Activated B cell treated with CpG ODN at 0.5 μM for 24 hours (primary cell): ENCODE data around the gene YY1. TPM values are rescaled to one million over a fixed set of nuclear protein-coding genes. Genes with fewer than 3 reads are reported as not detected.
"Not testable (repeated sequence)": the region's sequence is repeated elsewhere in the genome, so short reads cannot be mapped to it uniquely, and the experiment has no call there.

ENCODE experiments used
- ATAC-seq: fragments of 200-7000 bp; cut with Tn5 transposase; one replicate; pipeline ENCODE4 v1.10.0; 2021; ENCODE audit warnings: low read depth, mild to moderate bottlenecking, moderate library complexity
- CTCF ChIA-PET: fragments of 350-600 bp; sonication (Branson Sonifier 250); formaldehyde crosslinking; loops from one replicate; lab custom pipeline; 2021; ENCODE audit warnings: antibody characterized with exemption; lab: Charles Lee
- POLR2A ChIA-PET: fragments of 350-600 bp; sonication (Branson Sonifier 250); formaldehyde crosslinking; loops from one replicate; lab custom pipeline; 2021; ENCODE audit warnings: antibody characterized with exemption; lab: Charles Lee
- DNase-seq: peaks from one replicate; pipeline ENCODE4 v3.0.0; 2022
- H3K27ac Mint-ChIP-seq: one replicate; pipeline ENCODE4 v1.8.0; 2020; ENCODE audit warnings: mixed read lengths
- H3K27me3 Mint-ChIP-seq: one replicate; pipeline ENCODE4 v1.8.0; 2021; ENCODE audit warnings: mixed read lengths
- H3K36me3 Mint-ChIP-seq: one replicate; pipeline ENCODE4 v1.8.0; 2021; ENCODE audit warnings: low read depth, mixed read lengths
- H3K4me1 Mint-ChIP-seq: one replicate; pipeline ENCODE4 v1.8.0; 2021; ENCODE audit warnings: mixed read lengths
- H3K4me3 Mint-ChIP-seq: one replicate; pipeline ENCODE4 v1.8.0; 2020; ENCODE audit warnings: mild to moderate bottlenecking, mixed read lengths
- H3K9me3 Mint-ChIP-seq: one replicate; pipeline ENCODE4 v1.8.0; 2020; ENCODE audit warnings: mixed read lengths
- intact Hi-C: fragments of 100-400 bp; cut with micrococcal nuclease; formaldehyde crosslinking; loops from one replicate; pipeline ENCODE4 v1.15.1; 2024
- total RNA-seq: library from RNA; stranded (reverse); gene quantifications from 2 replicates; pipeline ENCODE4 v1.2.3, GENCODE V29; 2022
- TF ChIP-seq, protein P1 (sequence below): fragments of 200-600 bp; IDR thresholded peaks from one replicate; pipeline ENCODE4 v1.8.0; 2022; ENCODE audit warnings: antibody characterized with exemption, mild to moderate bottlenecking

The YY1 gene
- total RNA-seq, 1 donor from 2014 or later, result 72.6 TPM

DNA sequence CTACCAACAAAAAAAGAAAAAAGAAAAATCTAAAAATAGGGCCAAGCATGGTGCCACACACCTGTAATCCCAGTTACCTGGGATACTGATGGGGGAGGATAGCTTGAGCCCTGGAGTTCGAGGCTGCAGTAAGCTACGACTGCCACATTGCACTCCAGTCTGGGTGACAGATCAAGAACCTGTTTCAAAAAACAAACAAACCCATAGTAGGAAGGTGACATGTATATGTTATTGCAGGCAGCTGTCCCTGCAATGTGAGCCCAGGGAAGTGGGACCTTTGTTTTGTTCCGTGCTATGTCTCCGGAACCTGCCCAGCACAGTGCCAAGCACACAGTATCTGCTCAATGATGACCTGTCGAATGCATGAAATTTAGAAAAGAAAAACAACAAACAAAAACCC lies 37.2 kb upstream of the YY1 start:
- ATAC-seq (no peak), DNase-seq (no peak)
- H3K4me1 Mint-ChIP-seq, result no peaks in the 10 kb centered on the region
- no peaks in the 10 kb centered on the region for H3K36me3 Mint-ChIP-seq
- intact Hi-C loops, result no loop called here
- no peaks in the 10 kb centered on the region for H3K9me3 Mint-ChIP-seq
- TF ChIP-seq, protein P1, sequence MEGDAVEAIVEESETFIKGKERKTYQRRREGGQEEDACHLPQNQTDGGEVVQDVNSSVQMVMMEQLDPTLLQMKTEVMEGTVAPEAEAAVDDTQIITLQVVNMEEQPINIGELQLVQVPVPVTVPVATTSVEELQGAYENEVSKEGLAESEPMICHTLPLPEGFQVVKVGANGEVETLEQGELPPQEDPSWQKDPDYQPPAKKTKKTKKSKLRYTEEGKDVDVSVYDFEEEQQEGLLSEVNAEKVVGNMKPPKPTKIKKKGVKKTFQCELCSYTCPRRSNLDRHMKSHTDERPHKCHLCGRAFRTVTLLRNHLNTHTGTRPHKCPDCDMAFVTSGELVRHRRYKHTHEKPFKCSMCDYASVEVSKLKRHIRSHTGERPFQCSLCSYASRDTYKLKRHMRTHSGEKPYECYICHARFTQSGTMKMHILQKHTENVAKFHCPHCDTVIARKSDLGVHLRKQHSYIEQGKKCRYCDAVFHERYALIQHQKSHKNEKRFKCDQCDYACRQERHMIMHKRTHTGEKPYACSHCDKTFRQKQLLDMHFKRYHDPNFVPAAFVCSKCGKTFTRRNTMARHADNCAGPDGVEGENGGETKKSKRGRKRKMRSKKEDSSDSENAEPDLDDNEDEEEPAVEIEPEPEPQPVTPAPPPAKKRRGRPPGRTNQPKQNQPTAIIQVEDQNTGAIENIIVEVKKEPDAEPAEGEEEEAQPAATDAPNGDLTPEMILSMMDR, result no peak
- H3K27me3 Mint-ChIP-seq, result peaks cover 2% of the 10 kb centered on the region
- ChIA-PET POLR2A (interaction anchor here (0.6 kb wide), 1 partner anchor 183 kb away, joined by 3 read pairs; no protein-coding TSS in a partner anchor), CTCF (interaction anchor here (1.1 kb wide), 1 partner anchor 9 kb away, joined by 3 read pairs; no protein-coding TSS in a partner anchor)
- no peak overlapping the region for H3K27ac Mint-ChIP-seq
- no peak overlapping the region for H3K4me3 Mint-ChIP-seq

DNA sequence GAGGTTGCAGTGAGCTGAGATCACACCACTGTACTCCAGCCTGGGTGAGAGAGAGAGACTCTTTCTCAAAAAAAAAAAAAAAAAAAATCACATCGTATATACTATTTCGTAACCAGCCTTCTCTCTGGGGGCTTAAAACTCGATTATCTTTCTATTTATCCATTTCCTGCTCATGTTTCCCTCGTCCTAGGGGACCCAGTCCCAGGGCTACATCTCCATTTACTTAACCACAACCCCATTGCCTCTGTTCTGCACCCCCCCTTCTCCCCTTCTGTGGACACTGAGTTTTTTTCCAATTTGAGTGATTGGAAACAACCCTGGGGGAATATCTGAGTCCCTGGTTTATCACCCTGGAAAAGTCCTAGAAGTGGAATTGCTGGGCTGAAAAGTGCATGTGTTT lies 36.2 kb upstream of the YY1 start:
- Mint-ChIP-seq H3K27me3 (peaks cover 2% of the 10 kb centered on the region), H3K36me3 (no peaks in the 10 kb centered on the region), H3K4me1 (no peaks in the 10 kb centered on the region), H3K9me3 (no peaks in the 10 kb centered on the region), H3K4me3 (no peak overlapping the region), H3K27ac (no peak overlapping the region)
- no peak for ATAC-seq
- TF ChIP-seq, protein P1, result no peak
- POLR2A ChIA-PET, result no interaction called here
- CTCF ChIA-PET, result no interaction called here
- DNase-seq, result no peak
- intact Hi-C loops, result no loop called here

DNA sequence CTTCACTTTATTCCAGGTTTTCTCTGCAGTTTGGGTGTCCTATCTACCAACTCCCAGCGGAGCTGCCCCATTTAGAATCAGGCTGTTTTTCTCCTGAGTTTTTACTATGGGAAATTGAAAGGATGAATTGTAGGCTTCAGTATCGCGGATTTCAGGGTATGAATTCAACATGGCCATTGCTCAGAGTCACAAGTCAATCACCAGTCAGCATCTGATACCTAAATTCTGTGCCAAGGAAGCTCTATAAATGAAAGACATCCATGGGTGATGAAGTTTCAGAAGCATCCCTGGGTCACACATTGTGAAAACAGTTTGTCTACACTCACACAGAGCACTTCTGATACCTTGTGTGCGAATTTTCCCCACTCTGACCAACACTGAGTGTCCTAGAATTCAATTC lies 35.8 kb upstream of the YY1 start:
- DNase-seq, result no peak
- Mint-ChIP-seq H3K36me3 (no peaks in the 10 kb centered on the region), H3K4me3 (no peak overlapping the region), H3K27ac (no peak overlapping the region), H3K27me3 (peaks cover 2% of the 10 kb centered on the region), H3K9me3 (no peaks in the 10 kb centered on the region), H3K4me1 (no peaks in the 10 kb centered on the region)
- ChIA-PET CTCF (no interaction called here), POLR2A (no interaction called here)
- intact Hi-C loops, result no loop called here
- ATAC-seq, result no peak
- TF ChIP-seq, protein P1, result no peak

DNA sequence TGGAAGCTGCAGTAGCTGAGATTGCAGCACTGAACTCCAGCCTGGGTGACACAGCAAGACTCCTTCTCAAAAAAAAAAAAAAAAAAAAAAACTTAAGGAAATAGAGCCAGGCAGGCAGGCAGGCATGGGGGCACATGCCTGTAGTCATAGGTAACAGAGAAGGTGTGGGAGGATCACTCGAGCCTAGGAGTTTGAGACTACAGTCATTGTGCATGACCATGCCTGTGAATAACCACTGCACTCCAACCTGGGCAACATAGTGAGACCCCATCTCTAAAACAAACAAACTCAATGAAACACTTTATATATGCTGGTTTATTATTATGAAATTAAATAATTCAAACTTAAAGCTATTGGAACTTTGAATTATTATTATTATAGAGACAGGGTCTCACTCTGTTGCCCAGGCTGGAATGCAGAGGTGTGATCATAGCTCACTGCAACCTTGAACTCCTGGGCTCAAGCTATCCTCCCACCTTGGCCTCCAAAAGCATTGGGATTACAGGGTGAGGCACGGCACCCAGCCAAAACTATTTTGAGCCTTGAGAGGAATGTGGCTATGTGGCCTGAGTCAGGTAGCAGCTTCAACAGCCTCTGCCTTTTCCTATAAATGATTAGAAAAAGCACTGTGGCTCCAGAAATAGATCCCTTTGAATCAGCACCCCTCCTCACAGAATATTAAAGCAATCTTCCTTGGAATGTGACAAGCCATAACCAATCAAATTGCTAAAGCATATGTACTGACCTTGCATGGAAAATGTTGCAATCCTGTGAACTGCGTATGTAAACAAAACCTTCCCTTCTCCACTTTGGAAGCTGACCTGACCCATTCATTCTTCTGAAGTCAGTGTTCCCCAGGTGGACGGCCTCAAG lies 34.7 kb upstream of the YY1 start:
- no peak for DNase-seq
- no peak for ATAC-seq
- TF ChIP-seq, protein P1, result no peak
- Mint-ChIP-seq H3K36me3 (no peaks in the 10 kb centered on the region), H3K27me3 (peaks cover 2% of the 10 kb centered on the region), H3K4me1 (no peaks in the 10 kb centered on the region), H3K4me3 (no peak overlapping the region), H3K9me3 (no peaks in the 10 kb centered on the region), H3K27ac (no peak overlapping the region)
- ChIA-PET CTCF (interaction anchor here (1.5 kb wide), 1 partner anchor 11 kb away, joined by 3 read pairs; no protein-coding TSS in a partner anchor), POLR2A (interaction anchor here (0.7 to 1.1 kb wide), 2 partner anchors 12 to 171 kb away, joined by 3 read pairs; a partner anchor contains a TSS)
- intact Hi-C loops, result no loop called here

DNA sequence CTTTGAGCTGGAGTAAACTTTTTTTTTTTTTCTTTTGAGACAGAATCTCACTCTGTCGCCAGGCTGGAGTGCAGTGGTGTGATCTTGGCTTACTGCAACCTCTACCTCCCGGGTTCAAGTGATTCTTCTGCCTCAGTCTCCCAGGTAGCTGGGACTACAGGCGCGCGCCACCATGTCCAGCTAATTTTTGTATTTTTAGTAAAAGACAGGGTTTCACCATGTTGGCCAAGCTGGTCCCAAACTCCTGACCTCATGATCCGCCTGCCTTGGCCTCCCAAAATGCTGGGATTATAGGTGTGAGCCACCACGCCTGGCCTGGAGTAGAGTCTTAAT lies 34.1 kb upstream of the YY1 start:
- DNase-seq, H3K4me1 Mint-ChIP-seq, intact Hi-C loops, H3K36me3 Mint-ChIP-seq, H3K27ac Mint-ChIP-seq, H3K4me3 Mint-ChIP-seq, H3K9me3 Mint-ChIP-seq, H3K27me3 Mint-ChIP-seq, ATAC-seq: not testable (repeated sequence)
- POLR2A ChIA-PET, result interaction anchor here (0.7 to 1.1 kb wide), 2 partner anchors 12 to 171 kb away, joined by 3 read pairs; a partner anchor contains a TSS
- CTCF ChIA-PET, result interaction anchor here (1.5 kb wide), 1 partner anchor 12 kb away, joined by 3 read pairs; no protein-coding TSS in a partner anchor

DNA sequence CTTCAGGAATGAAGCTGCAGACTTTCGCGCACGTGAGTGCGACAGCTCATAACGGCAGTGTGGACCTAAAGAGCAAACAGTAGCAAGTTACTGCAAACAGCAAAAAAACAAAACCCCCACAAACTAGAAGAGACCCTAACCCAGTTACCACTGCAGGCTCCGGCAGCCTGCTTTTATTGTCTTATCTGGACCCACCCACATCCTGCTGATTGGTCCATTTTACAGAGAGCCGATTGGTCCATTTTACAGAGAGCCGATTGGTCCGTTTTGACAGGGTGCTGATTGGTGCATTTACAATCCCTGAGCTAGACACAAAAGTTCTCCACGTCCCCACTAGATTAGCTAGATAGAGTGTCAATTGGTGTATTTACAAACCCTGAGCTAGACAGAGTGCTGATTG lies 31.4 kb upstream of the YY1 start:
- not testable (repeated sequence) for DNase-seq, H3K9me3 Mint-ChIP-seq, H3K36me3 Mint-ChIP-seq

DNA sequence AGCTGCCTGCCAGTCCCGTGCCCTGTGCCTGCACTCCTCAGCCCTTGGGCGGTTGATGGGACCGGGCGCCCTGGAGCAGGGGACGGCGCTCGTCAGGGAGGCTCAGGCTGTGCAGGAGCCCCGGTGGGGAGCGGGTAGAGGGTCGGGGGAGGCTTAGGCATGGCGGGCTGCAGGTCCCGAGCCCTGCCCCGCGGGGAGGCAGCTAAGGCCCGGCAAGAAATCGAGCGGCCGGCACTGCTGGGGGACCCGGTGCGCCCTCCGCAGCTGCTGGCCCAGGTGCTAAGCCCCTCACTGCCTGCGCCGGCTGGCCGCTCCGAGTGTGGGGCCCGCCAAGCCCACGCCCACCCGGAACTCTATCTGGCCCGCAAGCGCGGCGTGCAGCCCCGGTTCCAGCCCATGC lies 30.8 kb upstream of the YY1 start:
- ATAC-seq, POLR2A ChIA-PET, intact Hi-C loops, H3K9me3 Mint-ChIP-seq, DNase-seq, H3K27me3 Mint-ChIP-seq, H3K36me3 Mint-ChIP-seq, H3K4me3 Mint-ChIP-seq, H3K27ac Mint-ChIP-seq, H3K4me1 Mint-ChIP-seq: not testable (repeated sequence)
- CTCF ChIA-PET, result interaction anchor here (0.8 kb wide), 1 partner anchor 13 kb away, joined by 3 read pairs; no protein-coding TSS in a partner anchor

More for the DNA sequence above, 31.4 kb upstream of the YY1 start:
- H3K27ac Mint-ChIP-seq, POLR2A ChIA-PET, H3K4me3 Mint-ChIP-seq, ATAC-seq, intact Hi-C loops, H3K4me1 Mint-ChIP-seq, H3K27me3 Mint-ChIP-seq: not testable (repeated sequence)
- CTCF ChIA-PET, result interaction anchor here (0.8 kb wide), 1 partner anchor 12 kb away, joined by 3 read pairs; no protein-coding TSS in a partner anchor
